Liver (tissue), 3 donors: ENCODE data around the gene PRDX2.

Experiments used
- RAD21 ChIP-seq, 2 donors: IDR thresholded peaks; 2 replicates each; pipeline ENCODE4 v1.6.1; 2016; ENCODE audit warnings: antibody characterized with exemption in 2 of 2, mild to moderate bottlenecking in 2 of 2
- RXRA ChIP-seq, 2 donors: IDR thresholded peaks; 2 replicates each; pipeline ENCODE4 v1.6.1; 2017 to 2018; ENCODE audit warnings: antibody characterized with exemption in 2 of 2, mild to moderate bottlenecking in 1 of 2
- TAF1 ChIP-seq: conservative IDR thresholded peaks from 2 replicates; pipeline ENCODE4 v1.6.1; 2016; ENCODE audit warnings: antibody characterized with exemption, mild to moderate bottlenecking
- YY1 ChIP-seq: IDR thresholded peaks from 2 replicates; pipeline ENCODE4 v1.6.1; 2016; ENCODE audit warnings: antibody characterized with exemption, mild to moderate bottlenecking
- TF ChIP-seq, protein P1 (sequence below): fragments of 150-350 bp; IDR thresholded peaks from 2 replicates; pipeline ENCODE4 v1.5.1; 2017; ENCODE audit warnings: improper control_type of control experiment, low read depth, low read length; ENCODE audit not compliant: missing input control
- TF ChIP-seq, protein P2 (sequence below): IDR thresholded peaks from 2 replicates; pipeline ENCODE4 v1.6.1; 2016; ENCODE audit warnings: antibody characterized with exemption
- TF ChIP-seq, protein P3 (sequence below): IDR thresholded peaks from 2 replicates; pipeline ENCODE4 v1.6.1; 2016; ENCODE audit warnings: antibody characterized with exemption, mild to moderate bottlenecking
- donor health status: healthy.
- donor health status: healthy.

DNA sequence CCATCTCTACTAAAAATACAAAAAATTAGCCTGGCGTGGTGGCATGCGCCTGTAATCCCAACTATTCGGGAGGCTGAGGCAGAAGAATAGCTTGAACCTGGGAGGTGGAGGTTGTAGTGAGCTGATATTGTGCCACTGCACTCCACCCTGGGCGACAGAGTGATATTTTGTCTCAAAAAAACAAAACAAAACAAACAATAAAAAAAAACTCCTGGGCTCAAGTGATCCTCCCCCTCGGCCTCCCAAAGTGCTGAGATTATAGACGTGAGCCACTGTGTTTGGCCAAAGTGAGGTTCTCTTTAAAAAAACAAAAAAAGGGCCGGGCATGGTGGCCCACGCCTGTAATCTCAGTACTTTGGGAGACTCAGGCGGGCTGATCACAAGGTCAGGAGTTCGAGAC lies 14.1 kb downstream of the PRDX2 start:
- TF ChIP-seq, protein P1, sequence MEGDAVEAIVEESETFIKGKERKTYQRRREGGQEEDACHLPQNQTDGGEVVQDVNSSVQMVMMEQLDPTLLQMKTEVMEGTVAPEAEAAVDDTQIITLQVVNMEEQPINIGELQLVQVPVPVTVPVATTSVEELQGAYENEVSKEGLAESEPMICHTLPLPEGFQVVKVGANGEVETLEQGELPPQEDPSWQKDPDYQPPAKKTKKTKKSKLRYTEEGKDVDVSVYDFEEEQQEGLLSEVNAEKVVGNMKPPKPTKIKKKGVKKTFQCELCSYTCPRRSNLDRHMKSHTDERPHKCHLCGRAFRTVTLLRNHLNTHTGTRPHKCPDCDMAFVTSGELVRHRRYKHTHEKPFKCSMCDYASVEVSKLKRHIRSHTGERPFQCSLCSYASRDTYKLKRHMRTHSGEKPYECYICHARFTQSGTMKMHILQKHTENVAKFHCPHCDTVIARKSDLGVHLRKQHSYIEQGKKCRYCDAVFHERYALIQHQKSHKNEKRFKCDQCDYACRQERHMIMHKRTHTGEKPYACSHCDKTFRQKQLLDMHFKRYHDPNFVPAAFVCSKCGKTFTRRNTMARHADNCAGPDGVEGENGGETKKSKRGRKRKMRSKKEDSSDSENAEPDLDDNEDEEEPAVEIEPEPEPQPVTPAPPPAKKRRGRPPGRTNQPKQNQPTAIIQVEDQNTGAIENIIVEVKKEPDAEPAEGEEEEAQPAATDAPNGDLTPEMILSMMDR, result no peak
- TF ChIP-seq RXRA (IDR thresholded peaks at IDR 0.05), result no peak
- TF ChIP-seq YY1, result no peak
- TF ChIP-seq TAF1, result no peak
- TF ChIP-seq, protein P2, sequence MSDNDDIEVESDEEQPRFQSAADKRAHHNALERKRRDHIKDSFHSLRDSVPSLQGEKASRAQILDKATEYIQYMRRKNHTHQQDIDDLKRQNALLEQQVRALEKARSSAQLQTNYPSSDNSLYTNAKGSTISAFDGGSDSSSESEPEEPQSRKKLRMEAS, result no peak
- TF ChIP-seq, protein P3, sequence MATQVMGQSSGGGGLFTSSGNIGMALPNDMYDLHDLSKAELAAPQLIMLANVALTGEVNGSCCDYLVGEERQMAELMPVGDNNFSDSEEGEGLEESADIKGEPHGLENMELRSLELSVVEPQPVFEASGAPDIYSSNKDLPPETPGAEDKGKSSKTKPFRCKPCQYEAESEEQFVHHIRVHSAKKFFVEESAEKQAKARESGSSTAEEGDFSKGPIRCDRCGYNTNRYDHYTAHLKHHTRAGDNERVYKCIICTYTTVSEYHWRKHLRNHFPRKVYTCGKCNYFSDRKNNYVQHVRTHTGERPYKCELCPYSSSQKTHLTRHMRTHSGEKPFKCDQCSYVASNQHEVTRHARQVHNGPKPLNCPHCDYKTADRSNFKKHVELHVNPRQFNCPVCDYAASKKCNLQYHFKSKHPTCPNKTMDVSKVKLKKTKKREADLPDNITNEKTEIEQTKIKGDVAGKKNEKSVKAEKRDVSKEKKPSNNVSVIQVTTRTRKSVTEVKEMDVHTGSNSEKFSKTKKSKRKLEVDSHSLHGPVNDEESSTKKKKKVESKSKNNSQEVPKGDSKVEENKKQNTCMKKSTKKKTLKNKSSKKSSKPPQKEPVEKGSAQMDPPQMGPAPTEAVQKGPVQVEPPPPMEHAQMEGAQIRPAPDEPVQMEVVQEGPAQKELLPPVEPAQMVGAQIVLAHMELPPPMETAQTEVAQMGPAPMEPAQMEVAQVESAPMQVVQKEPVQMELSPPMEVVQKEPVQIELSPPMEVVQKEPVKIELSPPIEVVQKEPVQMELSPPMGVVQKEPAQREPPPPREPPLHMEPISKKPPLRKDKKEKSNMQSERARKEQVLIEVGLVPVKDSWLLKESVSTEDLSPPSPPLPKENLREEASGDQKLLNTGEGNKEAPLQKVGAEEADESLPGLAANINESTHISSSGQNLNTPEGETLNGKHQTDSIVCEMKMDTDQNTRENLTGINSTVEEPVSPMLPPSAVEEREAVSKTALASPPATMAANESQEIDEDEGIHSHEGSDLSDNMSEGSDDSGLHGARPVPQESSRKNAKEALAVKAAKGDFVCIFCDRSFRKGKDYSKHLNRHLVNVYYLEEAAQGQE, result no peak
- TF ChIP-seq RAD21 (IDR thresholded peaks at IDR 0.05), result no peak
